GM12872 (cell line): ENCODE data around the gene TNPO2.
A peak's percentile ranks its signal among the peaks of the same experiment; 100 is the strongest.

Experiments
- TF ChIP-seq, protein P1 (sequence below): IDR thresholded peaks from 3 replicates; pipeline ENCODE4 v1.5.1; 2011; ENCODE audit warnings: low read depth, mild to moderate bottlenecking, low read length, moderate library complexity; ENCODE audit not compliant: insufficient read depth

The TNPO2 gene

DNA sequence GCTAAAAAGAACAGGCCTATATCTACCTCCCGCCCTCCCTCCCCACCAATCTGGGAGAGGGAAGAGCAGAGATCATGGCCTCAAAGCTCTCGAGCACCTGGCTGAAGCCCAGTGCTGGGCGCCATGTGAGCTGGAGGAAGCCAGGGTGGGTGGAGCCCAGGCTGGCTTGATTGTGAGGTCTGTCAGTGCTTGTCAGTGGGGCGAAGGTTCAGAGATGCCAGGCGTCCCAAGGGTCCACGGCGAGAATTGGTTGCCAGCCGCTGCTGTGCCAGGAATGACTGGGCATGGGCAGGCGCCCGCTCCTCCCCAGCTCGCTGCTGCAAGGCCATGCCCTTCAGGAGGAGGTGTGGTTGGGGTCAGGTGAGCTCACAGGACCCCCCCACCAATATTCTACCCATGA, 39.4 kb upstream of the TNPO2 start:
- TF ChIP-seq, protein P1, sequence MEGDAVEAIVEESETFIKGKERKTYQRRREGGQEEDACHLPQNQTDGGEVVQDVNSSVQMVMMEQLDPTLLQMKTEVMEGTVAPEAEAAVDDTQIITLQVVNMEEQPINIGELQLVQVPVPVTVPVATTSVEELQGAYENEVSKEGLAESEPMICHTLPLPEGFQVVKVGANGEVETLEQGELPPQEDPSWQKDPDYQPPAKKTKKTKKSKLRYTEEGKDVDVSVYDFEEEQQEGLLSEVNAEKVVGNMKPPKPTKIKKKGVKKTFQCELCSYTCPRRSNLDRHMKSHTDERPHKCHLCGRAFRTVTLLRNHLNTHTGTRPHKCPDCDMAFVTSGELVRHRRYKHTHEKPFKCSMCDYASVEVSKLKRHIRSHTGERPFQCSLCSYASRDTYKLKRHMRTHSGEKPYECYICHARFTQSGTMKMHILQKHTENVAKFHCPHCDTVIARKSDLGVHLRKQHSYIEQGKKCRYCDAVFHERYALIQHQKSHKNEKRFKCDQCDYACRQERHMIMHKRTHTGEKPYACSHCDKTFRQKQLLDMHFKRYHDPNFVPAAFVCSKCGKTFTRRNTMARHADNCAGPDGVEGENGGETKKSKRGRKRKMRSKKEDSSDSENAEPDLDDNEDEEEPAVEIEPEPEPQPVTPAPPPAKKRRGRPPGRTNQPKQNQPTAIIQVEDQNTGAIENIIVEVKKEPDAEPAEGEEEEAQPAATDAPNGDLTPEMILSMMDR: no peak

DNA sequence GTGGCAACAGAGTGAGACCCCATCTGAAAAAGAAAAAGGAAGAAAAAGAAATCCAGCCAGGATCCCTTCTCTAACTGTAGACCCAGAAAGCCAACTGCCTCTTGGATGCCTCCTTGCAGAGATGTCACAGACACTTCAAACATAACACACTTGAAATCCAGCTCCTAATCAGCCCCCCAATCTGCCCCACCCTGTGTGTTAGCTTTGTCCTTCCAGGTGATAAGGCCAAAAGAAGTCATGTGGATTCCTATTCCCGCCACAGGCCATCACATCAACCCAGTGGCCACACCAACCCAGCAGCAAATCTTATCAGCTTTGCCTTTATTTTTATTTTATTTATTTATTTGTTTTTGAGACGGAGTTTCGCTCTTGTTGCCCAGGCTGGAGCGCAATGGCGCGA, 36.0 kb upstream of the TNPO2 start:
- TF ChIP-seq, protein P1: 0 out of 3 replicates have a peak, but pooled peaks have one; percentile 3

DNA sequence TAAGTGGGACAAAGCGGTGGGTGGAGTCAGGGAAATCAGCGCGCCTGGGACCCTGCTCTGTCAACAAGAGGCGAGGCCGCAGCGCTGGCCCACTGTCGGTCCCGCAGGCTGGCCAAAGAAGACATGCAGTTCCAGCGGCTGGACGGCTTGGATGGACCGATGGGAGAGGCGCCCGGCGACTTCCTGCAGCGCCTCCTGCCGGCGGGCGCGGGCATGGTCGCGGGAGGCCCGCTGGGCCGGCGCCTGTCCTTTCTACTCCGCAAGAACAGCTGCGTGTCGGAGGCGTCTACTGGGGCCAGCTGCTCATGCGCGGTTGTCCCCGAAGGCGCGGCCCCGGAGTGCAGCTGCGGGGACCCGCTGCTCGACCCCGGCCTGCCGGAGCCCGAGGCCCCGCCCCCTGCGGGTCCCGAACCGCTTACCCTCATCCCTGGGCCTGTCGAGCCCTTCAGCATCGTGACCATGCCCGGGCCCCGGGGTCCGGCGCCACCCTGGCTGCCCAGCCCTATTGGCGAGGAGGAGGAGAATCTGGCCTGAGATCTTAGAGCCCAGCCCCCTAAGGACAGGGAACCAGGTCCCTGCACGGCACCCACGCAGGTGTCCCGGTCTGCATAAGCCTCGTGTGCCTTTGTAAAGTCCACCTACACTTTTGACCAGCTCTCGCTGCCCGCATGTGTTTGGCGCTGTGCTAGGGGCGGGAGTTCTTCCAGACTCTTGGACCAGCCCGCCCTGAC, 34.0 kb upstream of the TNPO2 start:
- TF ChIP-seq, protein P1: peak; percentile 97

DNA sequence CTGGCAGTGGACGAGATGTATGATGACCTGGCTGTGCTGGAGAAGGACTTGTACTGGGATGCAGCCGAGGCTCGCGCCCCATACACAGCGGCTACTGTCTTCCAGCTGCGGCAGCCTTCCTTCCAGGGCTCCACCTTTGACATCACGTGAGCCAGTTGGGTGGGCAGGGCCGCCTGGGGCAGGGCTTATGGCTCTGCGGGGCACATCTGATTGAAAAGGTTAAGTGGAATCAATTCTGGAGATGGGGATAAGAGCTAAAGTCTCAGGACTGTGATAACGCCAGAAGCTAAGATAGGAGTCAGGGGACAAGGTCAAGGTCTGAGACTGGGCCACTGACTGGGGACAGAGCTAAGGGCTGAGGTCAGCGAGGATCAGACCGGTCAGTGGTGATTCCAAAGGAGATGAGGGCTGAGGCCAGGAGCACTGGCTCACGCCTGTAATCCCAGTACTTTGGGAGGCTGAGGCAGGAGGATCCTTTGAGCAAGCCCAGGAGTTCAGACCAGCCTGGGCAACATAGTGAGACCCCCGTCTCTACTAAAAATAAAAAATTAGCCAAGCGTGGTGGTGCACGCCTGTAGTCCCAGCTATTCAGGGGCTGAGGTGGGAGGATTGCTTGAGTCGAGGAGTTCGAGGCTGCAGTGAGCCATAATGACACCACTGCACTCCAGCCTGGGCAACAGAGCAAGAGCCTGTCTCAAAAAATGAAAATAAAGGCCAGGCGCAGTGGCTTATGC, 32.6 kb upstream of the TNPO2 start:
- TF ChIP-seq, protein P1: no peak

DNA sequence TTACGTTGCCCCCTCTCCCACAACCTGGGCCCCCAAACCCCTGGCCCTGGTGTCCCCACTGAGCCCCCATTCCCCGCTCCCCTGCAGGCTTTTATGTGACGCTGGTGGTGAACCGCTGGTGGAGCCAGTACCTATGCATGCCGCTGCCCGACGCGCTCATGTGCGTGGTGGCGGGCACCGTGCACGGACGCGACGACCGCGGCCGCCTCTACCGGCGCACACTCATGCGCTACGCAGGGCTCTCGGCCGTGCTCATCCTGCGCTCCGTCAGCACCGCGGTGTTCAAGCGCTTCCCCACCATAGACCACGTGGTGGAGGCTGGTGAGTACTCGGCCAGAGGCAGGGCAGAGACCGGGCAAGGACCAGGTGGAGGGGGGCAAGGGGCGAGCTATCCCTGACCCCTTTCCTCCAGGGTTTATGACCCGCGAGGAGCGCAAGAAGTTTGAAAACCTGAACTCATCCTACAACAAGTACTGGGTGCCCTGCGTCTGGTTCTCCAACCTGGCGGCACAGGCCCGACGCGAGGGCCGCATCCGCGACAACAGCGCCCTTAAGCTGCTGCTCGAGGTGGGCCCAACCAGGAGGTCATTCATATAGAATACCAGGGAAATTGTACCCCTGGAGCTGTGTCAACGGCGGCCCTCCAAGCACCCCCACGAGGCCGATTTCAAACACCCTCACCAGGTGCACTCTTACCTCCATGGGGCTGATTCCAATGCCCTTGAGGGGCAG, 30.9 kb upstream of the TNPO2 start:
- TF ChIP-seq, protein P1: no peak

DNA sequence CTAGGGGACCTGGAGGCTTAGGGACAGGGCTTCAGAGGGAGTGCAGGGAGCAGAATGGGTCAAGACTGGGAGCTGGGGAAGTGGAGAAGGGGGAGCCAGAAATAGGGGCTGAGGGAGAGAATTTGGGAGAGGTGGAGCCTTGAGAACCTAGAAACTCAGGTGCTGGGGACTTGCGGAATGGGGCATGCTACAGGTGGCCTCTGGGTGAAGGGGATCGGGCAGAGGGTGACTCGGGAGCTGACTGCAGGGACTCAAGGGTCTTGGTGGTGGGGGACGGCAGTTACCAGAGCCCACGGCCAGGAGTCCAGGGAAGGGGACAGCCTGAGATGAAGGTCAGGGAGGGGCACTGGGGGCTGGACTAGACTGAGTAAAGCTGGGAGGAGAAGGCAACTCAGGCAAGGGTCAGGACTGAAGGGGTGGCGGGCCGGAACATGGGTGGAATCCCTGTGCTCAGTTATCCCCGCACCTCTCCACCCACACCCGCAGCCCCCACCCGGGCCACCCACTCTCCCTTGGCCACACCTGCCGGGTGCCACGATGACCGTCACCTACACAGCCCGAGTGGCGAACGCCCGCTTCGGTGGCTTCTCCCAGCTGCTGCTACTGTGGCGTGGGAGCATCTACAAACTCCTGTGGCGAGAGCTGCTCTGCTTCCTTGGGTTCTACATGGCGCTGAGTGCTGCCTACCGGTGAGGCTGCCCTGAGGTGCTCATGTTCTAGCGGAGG, 28.5 kb upstream of the TNPO2 start:
- TF ChIP-seq, protein P1: no peak
